Fibroblast of villous mesenchyme (primary cell): ENCODE data around the gene WDR45B. TPM values are rescaled to one million over a fixed set of nuclear protein-coding genes. Genes with fewer than 3 reads are reported as not detected.

Experiments used
- DNase-seq: peaks from one replicate; pipeline ENCODE4 v3.0.0-alpha.2; 2010; ENCODE audit warnings: low read depth
- H3K4me3 ChIP-seq: 2 replicates; pipeline ENCODE4 v1.5.1; 2011; ENCODE audit warnings: low read depth, mild to moderate bottlenecking, low read length
- total RNA-seq: library from RNA; depleted of rRNA; stranded (reverse); fragments of >200 nt; gene quantifications from 2 replicates; pipeline ENCODE4 v1.2.3, GENCODE V29; 2012
- TF ChIP-seq, protein P1 (sequence below): IDR thresholded peaks from 2 replicates; pipeline ENCODE4 v1.5.1; 2012; ENCODE audit warnings: low read depth, mild to moderate bottlenecking, low read length; ENCODE audit not compliant: insufficient read depth

The WDR45B gene
- total RNA-seq, 1 donor, result 70.8 TPM

DNA sequence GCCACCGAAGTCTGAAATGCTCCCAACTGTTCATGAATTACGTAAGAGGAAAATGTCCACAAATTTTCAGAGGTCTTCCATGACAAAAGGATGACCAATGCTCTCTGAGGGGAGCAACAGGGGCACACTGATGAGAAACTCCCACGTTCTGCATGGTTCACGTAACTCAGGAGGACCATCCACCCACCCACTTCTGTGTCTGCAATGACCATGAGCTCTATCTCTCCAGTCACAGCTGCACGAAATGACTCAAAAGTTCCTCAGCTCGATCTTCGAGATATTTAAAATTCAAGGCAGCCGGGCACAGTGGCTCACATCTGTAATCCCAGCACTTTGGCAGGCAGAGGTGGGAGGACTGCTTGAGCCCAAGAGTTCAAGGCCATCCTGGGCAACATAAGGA is 15.8 kb downstream of the WDR45B start:
- no peak for DNase-seq
- no peak overlapping the region for H3K4me3 ChIP-seq
- TF ChIP-seq, protein P1, sequence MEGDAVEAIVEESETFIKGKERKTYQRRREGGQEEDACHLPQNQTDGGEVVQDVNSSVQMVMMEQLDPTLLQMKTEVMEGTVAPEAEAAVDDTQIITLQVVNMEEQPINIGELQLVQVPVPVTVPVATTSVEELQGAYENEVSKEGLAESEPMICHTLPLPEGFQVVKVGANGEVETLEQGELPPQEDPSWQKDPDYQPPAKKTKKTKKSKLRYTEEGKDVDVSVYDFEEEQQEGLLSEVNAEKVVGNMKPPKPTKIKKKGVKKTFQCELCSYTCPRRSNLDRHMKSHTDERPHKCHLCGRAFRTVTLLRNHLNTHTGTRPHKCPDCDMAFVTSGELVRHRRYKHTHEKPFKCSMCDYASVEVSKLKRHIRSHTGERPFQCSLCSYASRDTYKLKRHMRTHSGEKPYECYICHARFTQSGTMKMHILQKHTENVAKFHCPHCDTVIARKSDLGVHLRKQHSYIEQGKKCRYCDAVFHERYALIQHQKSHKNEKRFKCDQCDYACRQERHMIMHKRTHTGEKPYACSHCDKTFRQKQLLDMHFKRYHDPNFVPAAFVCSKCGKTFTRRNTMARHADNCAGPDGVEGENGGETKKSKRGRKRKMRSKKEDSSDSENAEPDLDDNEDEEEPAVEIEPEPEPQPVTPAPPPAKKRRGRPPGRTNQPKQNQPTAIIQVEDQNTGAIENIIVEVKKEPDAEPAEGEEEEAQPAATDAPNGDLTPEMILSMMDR, result no peak

DNA sequence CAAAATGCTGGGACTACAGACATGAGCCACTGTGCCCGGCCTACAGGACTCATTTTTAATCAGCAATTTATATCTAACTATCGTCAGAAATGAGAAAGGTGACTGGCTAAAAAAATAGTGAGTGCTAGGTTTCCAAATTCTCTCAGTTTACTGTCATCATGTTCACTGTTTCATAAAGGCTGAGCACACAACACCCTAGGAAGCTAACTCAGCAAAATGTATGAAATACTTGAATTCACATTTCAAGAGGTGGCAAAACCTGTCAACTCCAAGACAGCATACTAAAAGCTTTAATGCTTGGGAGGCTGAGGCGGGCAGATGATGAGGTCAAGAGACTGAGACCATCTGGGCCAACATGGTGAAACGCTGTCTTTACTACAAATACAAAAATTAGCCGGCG is 16.7 kb downstream of the WDR45B start:
- no peak for DNase-seq
- TF ChIP-seq, protein P1, result no peak
- H3K4me3 ChIP-seq, result no peak overlapping the region

DNA sequence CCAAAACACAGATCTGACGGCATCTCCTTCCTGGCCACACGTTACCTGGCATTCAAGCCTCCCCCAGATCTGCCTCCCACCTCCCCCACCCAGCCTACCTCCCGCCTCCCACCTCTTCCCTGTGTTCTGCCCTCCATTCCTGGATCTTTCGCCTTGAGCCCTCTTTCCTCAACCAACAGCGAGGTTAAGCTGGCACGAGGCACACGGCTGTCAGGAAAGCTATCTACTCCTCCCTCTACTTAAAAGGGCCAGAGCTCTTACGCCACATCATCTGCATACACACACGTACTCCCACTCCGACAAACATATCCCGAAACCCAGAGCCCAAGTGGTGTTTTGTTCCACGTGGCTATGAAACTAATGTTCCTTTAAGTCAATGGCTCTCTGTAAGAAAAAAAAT is 18.0 kb downstream of the WDR45B start:
- DNase-seq, result no peak
- no peak overlapping the region for H3K4me3 ChIP-seq
- TF ChIP-seq, protein P1, result no peak

DNA sequence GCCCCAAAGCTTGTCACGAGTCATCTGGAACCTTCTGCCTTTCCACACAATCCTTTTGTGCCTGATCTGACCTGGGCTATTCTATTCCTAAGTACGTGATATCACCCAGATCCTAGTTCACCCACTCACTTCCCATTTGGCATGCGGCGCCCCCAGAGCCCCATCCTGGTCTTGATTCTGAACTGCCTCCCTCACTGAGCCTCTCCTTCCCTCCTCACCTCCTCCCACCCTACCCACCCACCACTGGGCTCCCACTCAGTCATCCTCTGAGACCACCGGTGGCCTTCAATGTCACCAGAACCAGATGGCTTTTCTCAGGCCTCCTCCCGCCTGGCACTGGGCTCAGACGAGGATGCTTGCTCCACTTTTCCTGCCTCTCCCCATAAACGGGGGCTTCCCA is 18.5 kb downstream of the WDR45B start:
- DNase-seq, result no peak
- TF ChIP-seq, protein P1, result no peak
- no peak overlapping the region for H3K4me3 ChIP-seq

DNA sequence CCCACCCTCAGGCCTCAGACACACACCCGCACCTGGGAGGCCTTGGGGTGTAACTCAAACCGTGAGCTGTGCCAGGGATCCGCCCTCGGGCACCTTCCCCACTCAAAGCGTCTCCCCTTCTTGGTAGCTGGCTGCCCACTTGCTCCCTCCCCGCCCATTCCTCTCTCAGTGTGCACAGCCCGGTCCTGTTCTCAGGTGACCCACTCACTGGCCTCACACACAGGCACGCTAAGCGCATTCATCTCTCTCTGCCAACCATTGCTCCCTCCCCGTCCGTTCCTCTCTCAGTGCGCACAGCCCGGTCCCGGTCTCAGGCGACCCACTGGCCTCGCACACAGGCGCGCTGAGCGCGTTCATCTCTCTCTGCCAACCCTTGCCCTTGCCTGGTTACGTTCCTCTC is 20.8 kb downstream of the WDR45B start:
- TF ChIP-seq, protein P1, result no peak
- no peak overlapping the region for H3K4me3 ChIP-seq
- DNase-seq, result no peak

DNA sequence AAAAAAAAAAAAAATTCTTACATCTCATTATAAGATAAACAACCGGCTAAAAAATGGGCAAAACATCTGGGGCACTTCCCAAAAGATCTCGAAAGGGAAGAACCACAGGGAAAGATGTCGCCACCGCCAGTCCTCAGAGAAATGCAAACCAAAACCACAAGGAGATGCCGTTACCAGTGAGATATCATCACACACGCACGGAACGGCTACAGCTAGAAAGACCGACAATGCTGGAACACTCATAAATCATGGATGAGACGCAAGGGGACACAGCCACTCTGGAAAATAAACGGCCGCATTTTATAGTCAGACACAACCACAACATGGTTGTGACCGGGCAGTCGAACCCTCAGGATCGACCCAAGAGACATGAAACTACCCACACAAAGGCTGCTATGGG is 24.5 kb downstream of the WDR45B start:
- DNase-seq, result no peak
- H3K4me3 ChIP-seq, result no peak overlapping the region
- TF ChIP-seq, protein P1, result no peak

DNA sequence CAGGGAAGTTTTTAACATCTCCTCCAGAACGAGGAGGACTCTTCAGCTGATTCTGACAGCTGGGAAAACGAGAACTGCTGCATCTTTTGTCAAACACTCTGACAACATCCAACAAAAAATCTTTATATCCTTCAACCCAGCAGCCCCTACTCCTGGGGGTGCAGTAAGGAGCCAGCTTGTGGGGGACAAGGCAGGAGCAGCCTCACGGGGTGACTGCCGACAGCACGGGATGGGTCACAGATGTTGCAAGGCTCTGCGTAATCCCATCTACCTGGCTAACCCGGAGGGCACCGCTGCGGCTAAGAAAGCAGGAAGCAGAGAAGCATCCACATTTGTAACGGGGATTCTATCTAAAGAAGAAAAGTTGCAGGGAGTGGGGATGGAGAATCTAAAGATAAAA is 28.6 kb downstream of the WDR45B start:
- DNase-seq, result no peak
- TF ChIP-seq, protein P1, result no peak
- no peak overlapping the region for H3K4me3 ChIP-seq
